Raji (cell line): ENCODE data around the gene SMIM12.

Experiments used
- POLR2A ChIP-seq: IDR thresholded peaks from 2 replicates; pipeline ENCODE4 v1.6.1; 2011; ENCODE audit warnings: low read depth, low read length, control low read depth; ENCODE audit not compliant: insufficient read depth

The SMIM12 gene

GRCh38 chr1:34885405-34886247 is 26.1 kb upstream of the SMIM12 start:
- no peak for TF ChIP-seq POLR2A

DNA sequence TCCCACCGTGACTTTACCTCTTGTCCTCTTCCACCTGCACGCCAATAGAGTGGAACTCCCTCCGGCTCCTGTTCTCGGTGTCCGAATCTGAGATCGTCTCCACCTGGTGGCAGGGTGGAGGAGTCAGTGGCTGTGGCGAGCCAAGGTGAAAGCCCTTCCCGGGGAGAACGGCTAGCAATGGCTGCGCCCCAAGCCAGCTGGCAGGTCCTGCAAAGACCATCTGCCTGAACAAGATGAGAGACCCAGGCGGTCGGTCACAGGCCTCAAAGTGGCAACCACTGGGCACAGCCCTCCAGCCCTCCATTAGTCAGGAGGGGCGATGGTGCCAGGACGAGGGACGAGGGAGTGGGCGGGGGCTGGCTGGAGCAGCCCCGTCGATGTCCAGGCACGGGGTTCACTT is 25.4 kb upstream of the SMIM12 start:
- TF ChIP-seq POLR2A = no peak

DNA sequence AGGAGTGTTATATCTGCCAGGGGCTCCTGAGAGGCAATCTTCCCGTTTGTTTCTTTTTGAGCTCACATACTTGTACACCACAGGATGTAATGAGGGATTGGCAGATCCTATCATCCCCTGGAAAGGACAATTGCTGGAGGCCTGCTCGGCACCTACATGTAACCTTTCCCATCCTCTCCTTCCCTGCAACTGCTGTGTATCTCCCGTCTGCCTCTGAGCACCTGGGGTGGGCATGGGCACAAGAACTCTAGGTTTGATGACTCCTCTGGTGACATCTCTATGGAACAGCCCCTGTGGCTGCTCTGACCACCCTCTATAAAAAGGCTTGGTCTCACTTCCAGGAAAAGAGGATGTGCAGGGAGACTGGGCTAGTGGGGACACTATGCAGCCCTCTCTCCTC is 25.0 kb upstream of the SMIM12 start:
- no peak for TF ChIP-seq POLR2A

GRCh38 chr1:34879230-34879629 is 19.7 kb upstream of the SMIM12 start:
- TF ChIP-seq POLR2A = no peak

GRCh38 chr1:34876406-34876805 is 16.9 kb upstream of the SMIM12 start:
- TF ChIP-seq POLR2A = no peak

DNA sequence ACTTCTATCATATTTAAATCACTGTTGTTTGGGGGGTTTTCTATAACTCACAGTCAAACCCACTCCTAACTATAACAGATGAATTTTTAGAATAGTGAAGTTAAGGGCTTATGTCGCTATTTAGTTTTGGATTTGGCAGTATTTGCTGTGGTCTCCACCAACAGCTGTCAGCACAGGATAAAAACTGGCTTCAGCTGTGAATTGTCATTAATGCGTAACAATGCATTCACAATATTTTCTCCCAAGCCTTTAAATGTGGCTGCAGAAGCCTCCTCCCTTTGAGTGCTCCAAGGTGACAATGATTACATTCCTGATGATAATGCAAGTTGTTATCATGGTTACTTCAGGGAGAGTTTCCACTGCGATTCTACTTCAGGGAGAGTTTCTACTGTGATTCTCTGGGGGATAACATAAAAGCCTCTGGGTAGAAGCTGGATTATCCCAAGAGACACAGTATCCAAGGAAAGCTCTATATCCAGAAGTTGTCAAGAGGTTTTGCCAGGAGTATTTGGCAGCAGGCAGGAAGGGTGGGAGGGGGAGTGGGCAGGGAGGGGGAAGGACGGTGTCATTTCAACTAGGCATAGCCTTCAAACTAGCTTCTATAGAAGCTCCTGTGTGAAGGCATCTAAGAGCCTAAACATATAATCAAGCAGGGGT is 14.9 kb upstream of the SMIM12 start:
- TF ChIP-seq POLR2A = no peak

GRCh38 chr1:34872133-34872503 is 12.6 kb upstream of the SMIM12 start:
- no peak for TF ChIP-seq POLR2A

DNA sequence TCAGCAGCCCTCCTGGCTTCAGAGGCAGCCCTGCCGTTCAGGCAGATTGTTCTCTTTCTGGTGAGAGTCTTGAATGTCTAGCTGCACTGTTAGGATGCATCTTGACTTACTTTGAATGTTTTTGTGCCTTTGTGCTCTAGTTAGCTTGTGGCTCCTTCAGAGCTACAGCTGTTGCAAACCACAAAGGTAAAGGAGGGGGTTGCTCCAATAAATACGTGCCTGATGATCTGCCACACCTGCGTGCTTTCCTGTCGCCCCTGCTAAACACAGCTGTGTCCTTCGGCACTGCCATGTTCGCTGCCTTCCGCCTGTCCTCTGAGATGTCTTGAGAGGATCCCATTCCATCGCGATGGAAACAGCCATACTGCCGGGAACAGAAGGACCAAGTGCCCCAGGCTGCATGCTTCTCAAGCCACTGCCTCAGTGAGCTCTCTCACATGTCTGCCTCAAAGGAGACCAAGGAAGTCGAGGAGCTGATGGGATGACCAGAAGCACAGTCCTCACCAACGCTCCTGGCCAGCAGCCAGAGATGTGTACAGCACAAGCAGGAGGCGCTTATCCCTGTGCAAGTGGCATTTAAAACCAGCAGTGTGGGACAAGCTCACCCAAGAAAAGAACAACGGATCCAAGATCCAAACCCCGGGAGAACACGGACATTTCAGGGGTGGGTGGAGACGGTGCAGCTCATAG is 12.0 kb upstream of the SMIM12 start:
- TF ChIP-seq POLR2A = no peak

DNA sequence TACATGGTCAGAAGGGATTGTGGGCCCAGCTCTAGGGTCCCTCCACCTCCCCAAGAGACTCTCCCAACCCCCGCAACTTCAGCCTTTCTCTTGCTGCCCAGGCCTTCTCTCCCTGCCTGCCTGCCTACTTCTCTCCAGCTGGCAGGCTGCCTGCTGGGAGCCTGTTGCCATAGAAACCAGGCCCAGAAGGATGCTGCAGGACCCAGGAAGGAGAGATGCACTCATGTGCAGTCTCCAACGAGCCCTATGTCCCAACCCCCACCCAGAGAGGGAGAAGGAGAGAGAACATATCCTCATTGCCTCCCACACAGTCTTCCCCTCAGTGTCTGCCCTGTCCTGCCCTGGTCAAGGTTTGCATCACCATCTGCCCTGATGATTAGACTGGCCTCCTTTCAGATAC is 10.8 kb upstream of the SMIM12 start:
- no peak for TF ChIP-seq POLR2A

GRCh38 chr1:34869760-34870159 is 10.2 kb upstream of the SMIM12 start:
- TF ChIP-seq POLR2A = no peak

- TF ChIP-seq POLR2A = no peak
Measured at GRCh38 chr1:34868230-34869049, 8.9 kb upstream of the SMIM12 start.

- no peak for TF ChIP-seq POLR2A
Measured at GRCh38 chr1:34867415-34867814, 7.9 kb upstream of the SMIM12 start.

- no peak for TF ChIP-seq POLR2A
Measured at GRCh38 chr1:34866762-34867109, 7.2 kb upstream of the SMIM12 start.

GRCh38 chr1:34865981-34866761 is 6.6 kb upstream of the SMIM12 start:
- TF ChIP-seq POLR2A = peak; percentile 48
